ENCODE results near the gene USP31.
A peak's percentile ranks its signal among the peaks of the same experiment; 100 is the strongest.
"Not testable (repeated sequence)": the region's sequence is repeated elsewhere in the genome, so short reads cannot be mapped to it uniquely, and the experiment has no call there.

The USP31 gene

DNA sequence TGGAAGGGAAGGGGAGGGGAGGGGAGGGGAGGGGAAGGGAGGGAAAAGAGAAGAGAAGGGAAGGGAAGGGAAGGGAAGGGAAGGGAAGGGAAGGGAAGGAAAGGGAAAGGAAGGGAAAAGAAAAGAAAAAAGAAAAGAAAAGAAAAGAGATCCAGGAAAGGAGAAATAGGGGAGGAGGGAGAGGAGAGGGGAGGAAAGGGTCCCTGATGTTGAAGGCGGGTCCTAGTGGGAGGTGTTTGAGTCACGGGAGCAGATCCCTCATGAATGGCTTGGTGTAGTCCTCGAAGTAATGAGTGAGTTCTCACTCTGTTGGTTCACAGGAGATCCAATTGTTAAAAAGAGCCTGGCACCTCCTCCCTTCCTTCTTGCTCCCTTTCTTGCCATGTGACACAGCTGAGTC is 6.9 kb upstream of the USP31 start:
- DNase-seq (ENCODE audit: low read depth in 2 of 2), result no peak

DNA sequence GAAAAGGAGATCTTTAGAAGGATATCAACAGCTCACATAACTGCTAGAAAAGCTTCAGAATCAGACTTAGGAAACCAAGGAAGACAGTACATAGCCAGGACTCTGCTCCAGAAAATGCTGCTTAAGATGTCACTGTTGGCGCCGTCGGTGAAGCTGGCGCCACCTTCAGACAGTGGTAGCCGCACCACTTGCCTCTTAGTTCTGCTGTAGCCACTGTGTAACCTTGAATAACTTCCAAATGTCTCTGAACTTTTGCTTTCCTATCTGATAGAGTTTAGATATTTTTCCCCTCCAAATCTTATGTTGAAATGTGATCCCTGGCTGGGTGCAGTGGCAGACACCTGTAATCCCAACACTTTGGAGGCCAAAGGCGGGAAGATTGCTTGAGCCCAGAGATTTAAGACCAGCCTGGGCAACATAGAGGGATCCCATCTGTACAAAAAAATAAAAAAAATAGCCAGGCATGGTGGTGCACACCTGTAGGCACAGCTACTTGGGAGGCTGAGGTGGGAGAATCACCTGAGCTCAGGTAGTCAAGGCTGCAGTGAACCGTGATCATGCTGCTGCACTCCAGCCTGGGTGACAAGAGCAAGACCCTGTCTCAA is 6.3 kb upstream of the USP31 start:
- no peak for DNase-seq (ENCODE audit: low read depth in 2 of 2)

DNA sequence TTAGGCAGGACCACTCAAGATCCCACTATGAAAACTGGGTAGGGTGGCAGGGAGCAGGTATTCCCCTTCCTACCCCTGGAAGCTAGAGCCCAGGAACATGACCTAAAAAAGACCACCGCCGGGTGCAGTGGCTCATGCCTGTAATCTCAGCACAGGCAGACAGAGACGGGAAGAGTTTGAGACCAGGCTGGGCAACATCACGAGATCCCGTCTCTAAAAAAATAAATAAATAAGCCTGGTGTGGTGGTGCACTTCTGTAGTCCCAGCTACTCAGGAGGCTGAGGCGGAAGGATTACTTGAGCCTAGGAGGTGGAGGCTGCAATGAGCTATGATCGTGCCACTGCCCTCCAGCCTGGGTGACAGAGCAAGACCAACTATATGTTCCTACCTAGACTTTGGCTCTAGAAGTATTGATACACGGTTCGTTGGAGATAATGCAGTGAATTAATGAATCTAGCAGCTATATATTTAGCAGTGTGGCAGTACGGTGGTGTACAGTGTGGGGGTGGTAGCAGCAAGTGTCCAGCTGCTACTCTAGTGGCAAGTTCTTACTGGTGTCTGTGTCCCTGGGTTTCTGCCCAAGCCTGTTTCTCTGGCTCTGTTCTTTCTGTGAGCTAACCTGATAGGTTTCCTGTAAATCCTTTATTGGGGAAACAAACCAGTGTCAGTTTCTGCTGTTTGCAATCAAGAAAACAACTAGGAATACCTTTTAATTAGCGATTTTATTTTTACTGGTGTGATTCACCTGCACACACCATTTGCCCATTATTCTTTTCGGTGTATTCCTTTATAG is 3.3 kb upstream of the USP31 start:
- DNase-seq (ENCODE audit: low read depth in 2 of 2), result no peak

DNA sequence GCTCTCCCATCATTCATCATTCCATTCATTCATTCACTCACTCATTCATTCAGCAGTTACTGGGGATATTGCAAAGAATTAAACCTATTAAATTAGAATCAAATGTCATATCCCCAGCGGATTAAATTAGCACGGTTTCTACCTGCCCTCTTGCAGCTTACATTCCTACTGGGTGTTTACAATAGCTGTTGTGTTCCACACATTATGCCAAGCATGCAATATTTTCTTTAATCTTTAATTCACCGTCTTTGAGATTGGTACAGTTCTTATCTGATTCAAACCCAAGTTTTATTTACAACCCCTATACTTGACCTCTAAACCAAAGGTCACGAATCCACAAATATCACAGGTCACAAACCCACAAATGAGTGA is 727 bp upstream of the USP31 start:
- DNase-seq (ENCODE audit: low read depth in 2 of 2), result no peak

DNA sequence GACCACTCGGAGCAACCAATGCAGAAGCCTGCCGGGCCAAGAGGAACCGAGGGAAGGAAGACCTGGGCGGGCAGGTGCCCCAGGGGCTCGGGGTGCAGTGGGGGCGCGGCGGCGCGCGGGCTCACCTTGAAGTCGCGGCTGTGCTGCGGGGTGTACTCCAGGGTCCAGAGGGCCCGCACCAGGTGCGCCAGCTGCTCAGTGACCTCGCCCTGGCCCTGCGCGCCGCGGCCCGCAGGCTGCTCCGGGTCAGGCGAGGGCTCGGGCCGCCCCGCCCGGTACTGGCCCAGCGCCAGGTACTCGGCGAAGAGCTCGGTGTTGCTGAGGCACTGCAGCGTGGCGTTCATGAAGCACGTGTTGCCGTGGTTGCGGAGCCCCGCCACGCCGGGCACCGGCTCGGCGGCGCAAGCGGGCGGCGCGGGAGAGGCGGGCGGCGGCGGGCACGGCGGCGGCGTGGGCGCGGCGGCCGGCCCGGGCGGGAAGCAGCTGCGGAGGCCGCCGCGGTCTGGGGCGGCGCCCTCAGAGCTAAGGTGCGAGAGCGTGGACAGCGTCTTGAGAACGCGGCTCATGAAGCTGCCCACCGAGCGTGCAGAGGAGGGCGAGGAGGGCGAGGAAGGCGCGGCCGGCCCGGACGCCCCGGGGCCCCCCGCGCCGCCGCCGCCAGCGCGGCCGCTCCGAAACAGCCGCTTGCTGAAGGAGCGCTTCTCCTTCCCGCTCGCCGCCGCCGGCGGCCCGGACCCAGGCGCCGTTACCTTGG is 562 bp downstream of the USP31 start:
- peak in 1 of 2 donors; percentile 13 for DNase-seq (ENCODE audit: low read depth in 2 of 2)

DNA sequence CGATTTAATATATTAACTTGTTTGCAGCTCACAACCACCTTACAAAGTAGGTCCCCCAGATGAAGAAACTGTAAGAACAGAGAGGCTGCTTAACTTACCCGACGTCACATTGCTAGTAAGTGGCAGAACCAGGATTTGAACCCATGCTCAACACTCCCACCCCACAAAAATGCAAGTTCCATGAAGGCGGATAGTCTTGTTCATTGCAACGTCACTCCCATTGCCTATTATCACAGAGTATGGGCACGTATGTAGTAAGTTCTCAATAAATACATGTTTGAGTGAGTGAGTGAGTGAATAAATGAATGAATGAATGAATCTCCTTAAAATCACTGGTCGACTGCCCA is 1.1 kb downstream of the USP31 start:
- no peak for DNase-seq (ENCODE audit: low read depth in 2 of 2)

DNA sequence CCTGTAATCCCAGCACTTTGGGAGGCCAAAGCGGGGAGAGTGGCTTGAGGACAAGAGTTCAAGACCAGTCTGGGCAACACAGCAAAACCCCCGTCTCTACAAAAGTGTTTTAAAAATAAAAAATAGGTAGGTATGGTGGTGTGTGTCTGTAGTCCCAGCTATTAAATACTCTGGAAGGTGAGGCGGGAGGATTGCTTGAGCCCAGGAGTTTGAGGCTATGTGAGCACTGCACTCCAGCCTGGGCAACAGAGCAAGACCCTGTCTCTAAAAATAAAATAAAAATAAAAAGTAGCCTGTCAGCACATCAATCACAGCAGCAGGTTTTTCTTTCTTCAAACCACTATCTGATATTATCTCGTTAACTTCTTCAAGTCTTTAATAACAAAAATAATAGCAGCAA is 1.6 kb downstream of the USP31 start:
- no peak for DNase-seq (ENCODE audit: low read depth in 2 of 2)

DNA sequence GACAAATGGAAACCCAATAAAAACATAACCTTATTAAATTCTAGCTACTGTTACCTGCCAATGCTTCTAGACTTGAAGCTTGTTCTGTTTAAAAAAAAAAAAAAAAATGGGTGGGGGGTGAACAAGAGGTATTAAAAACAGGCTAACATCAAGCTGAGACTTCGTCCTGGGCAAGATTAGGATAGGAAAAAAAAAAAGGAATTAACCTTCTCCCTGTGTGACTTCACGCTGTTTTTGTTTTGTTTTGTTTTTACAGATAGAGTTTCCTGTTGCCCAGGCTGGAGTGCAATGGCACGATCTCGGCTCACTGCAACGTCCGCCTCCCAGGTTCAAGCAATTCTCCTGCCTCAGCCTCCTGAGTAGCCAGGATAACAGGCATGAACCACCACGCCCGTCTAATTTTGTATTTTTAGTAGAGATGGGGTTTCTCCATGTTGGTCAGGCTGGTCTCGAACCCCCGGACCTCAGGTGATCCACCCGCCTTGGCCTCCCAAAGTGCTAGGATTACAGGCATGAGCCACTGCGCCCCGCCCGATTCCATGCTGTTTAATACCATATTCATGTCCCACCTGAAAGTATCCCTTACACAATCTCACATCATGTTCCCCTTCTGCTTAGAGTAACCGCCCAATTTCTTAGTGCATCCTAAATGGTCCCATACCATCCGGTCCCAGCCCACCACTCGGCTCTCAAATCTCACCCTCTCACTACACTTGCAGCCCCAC is 2.2 kb downstream of the USP31 start:
- no peak for DNase-seq (ENCODE audit: low read depth in 2 of 2)

DNA sequence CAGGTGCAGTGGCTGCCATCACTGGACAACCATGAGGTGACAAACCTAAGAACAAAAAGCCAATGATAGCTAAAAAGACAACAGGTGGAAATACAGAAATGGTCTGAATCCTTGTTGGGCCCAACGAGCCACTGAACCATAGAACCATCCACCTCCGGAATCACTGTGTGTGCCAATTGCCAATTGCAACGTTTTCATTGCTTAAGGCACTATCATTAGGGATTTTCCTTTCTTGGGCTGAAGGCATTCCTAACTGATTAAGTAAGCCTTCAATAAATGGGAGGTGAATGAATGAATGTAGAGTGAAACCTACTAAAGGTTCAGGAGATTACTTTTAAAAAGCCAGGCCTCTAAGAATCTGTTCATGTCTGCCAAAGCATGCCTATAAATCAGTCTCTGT is 3.6 kb downstream of the USP31 start:
- no peak for DNase-seq (ENCODE audit: low read depth in 2 of 2)

DNA sequence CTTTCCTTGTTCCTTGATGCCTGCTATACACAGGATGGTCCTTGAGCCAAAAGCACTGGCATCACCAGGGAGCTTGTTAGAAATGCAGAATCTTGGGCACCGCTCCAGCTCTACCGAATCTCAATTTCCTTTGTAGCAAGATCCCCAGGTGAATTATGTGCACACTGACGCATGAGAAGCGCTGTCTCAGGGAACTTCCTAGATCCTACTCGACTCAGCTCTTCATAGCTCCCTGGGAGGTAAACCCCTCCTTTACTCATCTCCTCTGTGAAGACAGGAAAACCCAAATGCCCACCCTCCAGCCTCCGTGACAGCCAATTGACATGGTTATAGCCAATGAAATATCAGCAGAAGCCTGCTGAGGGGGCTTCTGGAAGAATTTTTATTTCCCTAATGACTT is 4.1 kb downstream of the USP31 start:
- no peak for DNase-seq (ENCODE audit: low read depth in 2 of 2)

DNA sequence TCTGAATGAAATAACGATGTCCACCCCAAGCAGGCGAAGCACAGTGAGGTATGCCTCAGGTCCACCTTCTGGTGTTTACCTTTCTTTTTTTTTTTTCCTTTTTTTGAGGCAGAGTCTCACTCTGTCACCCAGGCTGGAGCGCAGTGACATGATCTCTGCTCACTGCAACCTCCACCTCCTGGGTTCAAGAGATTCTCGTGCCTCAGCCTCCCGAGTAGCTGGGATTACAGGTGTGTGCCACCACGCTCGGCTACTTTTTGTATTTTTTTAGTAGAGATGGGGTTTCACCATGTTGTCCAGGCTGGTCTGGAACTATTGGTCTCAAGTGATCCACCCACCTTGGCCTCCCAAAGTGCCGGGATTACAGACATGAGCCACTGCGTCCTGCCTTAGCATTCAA is 4.9 kb downstream of the USP31 start:
- DNase-seq (ENCODE audit: low read depth in 2 of 2), result not testable (repeated sequence)

DNA sequence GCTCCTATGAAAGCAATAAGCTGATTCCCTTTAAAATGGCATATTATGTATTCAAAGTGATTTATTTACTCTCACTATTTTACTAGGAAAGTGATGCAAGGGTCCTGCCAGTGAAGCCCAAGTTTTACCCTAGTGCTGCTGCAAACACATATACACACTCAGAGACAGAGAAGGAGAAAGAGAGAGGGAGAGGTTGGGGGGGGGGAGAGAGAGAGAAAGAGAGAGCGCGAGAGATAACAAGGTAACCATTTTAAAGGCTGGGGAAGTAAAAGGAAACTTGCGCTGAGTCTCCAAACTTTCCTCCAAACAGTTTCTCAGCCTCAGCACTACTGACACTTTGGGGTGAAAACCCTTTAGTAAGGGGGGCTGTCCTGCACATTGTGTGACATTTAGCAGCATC is 5.9 kb downstream of the USP31 start:
- DNase-seq (ENCODE audit: low read depth in 2 of 2), result no peak

DNA sequence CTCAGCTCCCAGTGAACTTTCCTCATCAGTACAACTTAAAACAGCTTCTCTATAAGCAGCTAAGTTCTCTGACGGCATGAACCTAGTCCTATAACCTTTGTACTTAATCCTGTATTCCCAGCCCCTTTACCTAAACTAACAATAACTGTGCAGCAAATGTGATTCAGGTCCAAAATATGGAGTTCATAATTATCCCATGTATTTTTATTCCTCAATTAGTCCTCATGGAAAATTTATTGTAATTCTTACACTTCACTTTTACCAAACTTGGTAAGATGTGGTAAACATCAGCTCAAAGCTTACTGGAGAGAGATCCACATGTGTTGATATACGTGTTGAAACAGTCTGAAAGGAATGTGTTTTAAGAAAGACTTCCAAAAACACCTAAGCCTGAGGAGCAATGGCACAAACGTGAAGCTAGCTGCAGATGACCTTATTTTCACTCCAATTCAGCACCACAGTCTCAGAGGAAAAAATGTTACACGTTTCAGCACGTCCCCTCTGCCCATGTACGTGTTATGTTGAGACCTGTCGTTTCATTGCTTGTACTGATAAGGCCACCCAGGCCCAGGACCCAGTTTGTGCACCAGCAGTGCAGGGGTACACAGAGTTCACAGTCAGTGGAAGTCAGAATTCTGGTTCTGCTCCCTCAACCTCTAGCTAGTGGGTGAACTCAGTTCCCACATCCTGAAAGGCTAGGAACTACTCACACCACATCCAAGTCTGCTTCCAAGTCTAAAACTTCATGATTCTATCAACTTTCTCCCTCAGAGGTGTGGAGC is 7.1 kb downstream of the USP31 start:
- no peak for DNase-seq (ENCODE audit: low read depth in 2 of 2)

DNA sequence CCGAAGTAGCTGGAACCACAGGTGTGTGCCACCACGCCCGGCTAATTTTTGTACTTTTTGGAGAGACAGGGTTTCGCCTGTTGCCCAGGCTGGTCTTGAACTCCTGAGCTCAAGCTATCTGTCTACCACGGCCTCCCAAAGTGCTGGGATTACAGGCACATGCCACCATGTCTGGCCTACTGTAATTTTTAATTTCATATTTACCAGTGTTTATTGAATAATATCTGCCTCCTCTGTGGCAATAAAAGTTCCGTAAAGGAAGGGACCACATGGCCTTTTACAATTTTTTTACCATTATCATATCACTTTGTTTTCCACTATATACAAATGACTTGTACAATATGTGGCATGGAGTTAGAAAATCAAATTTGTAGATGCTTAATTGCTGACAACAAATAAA is 7.8 kb downstream of the USP31 start:
- no peak for DNase-seq (ENCODE audit: low read depth in 2 of 2)

DNA sequence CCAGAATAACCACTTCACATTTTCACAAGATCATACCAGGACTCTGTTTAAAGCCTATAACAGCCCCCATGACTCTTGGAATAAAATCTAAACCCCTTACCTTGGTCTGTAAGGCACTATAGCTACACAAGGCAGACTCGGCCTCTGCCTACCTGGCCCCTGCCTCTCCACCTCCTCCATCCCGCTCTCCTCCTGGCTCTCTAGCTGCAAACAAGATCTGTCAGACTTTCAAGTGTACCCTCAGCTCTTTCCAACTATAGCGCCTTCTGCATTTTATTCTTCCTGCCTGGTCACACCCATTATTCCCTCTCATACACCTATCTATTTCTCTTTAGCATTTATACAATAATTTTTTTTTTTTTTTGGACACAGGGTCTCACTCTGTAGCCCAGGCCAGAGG is 8.2 kb downstream of the USP31 start:
- DNase-seq (ENCODE audit: low read depth in 2 of 2), result no peak

DNA sequence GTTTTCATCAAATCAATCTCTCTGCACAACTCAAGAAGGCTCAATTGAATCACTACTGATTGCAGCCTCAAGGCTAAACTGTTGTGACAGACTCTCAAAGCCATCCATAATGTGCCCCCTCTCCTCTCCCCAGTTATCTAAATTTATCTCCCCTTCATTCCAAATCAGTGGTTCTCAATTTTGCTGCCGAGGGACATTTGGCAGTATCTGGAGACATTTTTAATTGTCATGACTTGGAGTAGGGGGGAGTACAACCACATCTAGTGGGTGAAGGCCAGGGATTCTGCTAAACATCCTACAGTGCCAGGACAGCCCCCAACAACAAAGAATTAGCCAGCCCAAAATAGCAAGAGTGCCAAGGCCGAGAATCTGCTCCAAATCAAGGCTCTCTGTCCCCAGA is 9.1 kb downstream of the USP31 start:
- no peak for DNase-seq (ENCODE audit: low read depth in 2 of 2)

DNA sequence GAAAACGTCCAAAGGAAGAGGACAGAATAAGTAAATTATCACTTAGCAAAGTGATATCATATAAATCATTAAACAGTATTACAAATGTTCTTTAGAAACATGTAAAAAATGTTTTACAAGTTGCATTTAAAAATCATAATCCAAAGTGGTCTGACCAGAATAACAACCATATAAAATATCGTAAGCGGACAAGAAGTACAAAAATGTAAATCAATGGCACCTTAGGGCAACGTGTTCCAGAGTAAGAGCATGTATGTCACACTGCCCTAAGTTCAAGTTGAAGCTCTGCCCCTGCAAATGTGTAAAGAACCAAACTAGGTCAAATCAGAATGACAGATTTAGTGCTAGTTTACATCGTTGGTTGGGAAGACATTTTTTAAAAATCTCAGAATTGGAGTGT is 11.4 kb downstream of the USP31 start:
- DNase-seq (ENCODE audit: low read depth in 2 of 2), result no peak

DNA sequence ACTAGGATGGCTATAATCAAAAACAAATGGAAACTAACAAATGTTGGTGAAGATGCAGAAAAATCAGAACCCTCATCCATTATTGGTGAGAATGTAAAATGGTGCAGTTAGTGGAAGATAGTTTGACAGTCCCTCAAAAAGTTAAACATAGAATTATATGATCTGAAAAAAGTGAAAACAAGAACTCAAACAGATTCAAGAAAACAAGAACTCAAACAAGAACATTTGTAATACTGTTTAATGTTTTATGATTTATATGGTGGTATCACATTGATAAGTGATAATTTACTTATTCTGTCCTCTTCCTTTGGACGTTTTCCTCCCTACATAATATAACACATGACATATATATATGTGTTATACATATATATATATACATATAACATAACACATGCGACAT is 12.0 kb downstream of the USP31 start:
- DNase-seq (ENCODE audit: low read depth in 2 of 2), result no peak

DNA sequence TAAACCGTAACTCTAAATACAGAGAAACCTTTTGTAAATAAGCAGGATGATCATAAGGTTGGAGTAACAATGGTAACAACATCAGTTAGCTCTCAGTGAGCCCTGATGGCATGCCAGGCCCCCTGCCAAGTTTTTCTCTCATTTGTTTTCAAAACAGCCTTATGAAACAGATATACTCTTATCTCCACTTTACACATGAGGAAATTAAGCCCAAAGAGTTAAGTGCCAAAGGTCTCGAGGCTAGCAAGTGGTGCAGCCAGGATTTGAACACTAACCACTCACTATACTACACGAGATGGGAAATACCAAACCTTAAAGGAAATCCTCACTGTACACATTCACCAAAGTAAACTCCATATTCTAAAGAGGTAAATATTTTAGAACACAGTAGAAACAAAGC is 15.0 kb downstream of the USP31 start:
- DNase-seq (ENCODE audit: low read depth in 2 of 2), result no peak

DNA sequence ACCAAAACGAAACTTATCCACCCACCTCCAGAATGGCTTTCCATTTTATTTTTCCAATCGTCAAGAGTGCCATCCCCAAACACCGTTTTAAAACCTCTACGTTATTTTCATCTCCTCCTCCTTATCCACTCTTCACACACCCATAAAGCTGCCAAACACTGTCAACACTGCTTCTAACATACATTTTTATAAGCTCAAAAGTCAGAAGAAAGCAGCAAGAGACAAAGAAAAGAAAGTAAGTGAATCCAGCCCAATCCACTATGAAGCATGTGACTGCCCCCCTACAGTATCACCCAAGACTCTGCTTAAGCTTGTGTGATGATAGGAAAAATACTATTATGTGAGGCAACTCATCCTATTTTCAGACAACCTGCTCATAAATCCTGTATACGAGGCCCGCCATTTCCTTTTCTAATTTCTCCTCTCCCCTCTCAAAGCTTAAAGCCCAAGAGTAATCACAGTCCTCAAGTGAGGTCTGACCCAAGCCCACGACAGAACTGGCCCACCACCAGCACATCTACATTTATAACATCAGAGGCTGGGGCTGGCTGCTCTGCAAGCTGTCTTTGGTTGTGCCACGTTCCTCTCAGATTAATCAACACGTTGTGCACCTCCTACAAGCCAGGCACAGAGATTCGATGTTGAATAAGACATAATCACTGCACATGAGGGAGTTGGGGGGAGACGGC is 16.3 kb downstream of the USP31 start:
- no peak for DNase-seq (ENCODE audit: low read depth in 2 of 2)

DNA sequence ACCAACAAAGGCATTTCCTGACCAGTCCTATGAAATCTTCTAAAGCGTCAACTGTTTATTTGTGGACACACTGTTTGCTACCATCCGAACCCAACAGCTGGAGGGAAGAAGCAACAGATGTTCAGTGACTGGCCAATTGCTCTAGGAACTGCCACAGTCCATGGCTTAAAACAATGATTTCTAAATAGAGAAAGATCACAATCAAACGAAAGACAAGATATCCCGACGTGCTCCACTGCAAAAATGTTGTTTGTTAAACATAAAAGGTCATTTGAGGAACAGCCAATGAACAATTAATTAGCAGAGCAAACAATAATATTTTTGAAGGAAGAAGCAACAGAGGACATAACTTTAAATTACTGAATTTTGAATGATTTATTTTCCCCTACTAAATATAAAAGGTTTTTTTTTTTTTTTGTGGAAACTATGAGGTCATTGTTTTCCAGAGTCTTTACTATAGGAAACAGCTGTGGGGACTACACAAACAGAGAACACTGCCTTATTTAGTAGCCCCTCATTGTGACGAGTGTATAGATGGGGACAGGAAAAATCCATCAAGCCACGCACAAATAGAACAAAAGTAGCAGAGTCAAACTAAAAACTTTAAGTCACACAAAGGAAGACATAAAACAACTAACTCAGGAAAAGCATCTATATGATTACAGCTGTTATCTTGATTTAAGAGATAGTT is 17.2 kb downstream of the USP31 start:
- DNase-seq (ENCODE audit: low read depth in 2 of 2), result no peak
